OCI-M1 (cell line): ENCODE results near the gene CAMKV.
A peak's percentile ranks its signal among the peaks of the same experiment; 100 is the strongest.

Experiments
- DNase-seq: peaks from one replicate; lab custom pipeline; 2025; lab: John Stamatoyannopoulos, UW

CAMKV gene

GRCh38 chr3:49895791-49896190, 26.1 kb upstream of the CAMKV start:
- DNase-seq, result no peak

DNA sequence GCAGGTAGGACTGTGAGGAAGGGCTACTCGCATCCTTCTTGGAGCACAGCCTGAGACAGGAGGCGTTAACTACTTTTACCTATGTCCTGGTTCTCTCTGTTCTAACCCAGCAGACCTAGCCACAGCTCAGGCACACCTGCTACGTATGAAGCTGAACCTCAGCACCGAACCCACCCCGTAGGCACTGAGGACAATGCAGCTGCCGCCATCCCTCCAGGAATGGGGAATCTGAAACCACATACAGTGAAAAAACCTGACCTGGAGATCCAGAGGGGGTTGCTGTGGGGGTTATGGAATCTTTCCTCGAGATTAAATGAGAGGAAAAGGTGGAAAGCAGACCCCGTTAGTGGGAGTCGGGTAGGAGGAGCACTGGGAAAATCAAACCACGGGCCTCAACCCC, 19.6 kb upstream of the CAMKV start:
- DNase-seq, result no peak

GRCh38 chr3:49886922-49887265, 17.2 kb upstream of the CAMKV start:
- DNase-seq, result no peak

DNA sequence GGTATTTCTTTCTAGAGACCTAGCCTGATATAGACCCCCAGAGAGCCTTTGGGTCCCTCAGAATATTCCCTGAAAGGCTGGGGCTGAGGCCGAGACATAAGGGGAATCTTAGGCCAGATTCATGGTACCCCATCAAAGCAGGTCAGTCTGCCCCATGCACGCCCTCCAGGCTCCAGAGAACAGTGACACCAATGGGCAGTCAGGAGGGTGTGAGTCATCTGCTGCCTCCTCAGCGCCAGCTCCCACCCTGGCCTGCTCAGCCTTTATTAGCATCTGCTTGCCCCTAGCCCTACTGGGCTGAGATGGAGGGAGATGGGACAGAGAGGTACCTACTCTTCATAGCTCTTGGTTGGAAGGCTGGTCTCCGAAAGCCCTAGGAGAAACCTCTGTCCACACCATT, 14.3 kb upstream of the CAMKV start:
- DNase-seq, result no peak

DNA sequence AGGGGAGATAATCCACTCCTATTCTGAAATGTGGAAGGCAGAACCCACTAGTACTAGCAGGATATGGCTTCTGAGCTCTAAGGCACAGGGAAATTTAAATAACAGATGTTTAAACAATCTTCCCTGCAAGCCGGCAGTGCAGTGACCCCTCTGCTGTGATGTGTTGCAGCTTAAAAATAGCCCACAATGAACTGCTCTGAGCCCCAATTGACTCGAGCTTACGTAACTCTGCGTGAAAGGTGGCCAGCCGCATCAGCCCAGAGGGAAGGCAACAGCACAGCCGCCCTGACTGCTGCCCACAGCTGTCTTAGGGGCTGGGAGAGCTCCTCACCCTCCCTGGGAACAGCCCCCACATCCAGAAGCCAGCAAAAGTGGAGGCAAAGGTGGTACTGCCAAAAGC, 12.5 kb upstream of the CAMKV start:
- no peak for DNase-seq

GRCh38 chr3:49880581-49881315, 11.0 kb upstream of the CAMKV start:
- DNase-seq, result peak; percentile 29

GRCh38 chr3:49879721-49880120, 10.0 kb upstream of the CAMKV start:
- no peak for DNase-seq

- DNase-seq, result no peak
Measured at GRCh38 chr3:49878686-49879085, 9.0 kb upstream of the CAMKV start.

GRCh38 chr3:49877716-49878115, 8.0 kb upstream of the CAMKV start:
- DNase-seq, result no peak

GRCh38 chr3:49876567-49876966, 6.9 kb upstream of the CAMKV start:
- DNase-seq, result no peak

- DNase-seq, result peak; percentile 58
Measured at GRCh38 chr3:49873623-49874022, 3.9 kb upstream of the CAMKV start.

- peak; percentile 23 for DNase-seq
Measured at GRCh38 chr3:49872801-49873281, 3.1 kb upstream of the CAMKV start.

- DNase-seq, result no peak
Measured at GRCh38 chr3:49871531-49872153, 1.9 kb upstream of the CAMKV start.

DNA sequence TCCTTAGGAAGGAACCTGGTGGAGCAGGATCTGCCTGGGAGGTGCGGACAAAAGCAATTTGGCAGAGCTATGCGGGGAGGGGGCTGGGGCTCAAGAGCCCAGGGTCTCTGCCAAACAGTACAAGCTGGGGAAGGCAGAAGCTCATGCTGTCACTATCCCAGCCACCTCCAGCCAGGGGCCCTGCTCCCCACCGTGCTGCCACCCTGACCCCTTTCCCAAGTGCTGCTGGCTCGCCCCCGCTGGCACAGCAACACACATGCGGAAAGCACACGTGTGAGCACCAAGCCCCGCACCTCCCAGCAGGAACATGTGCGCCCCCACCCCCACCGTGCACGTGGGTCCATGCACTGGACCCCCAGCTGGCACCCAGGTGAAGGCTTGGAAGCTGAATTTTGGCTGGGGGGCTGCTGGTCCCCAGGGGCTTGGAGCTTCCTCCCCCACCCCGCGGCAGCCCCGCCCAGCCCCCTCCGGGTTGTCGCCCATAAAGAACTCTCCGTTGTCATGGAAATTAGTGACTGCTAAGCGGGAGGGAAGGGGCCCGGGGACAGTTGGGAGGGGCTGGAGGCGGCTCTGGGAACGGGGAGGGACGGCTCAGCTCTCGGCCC, 742 bp downstream of the CAMKV start:
- DNase-seq, result no peak

- peak; percentile 42 for DNase-seq
Measured at GRCh38 chr3:49867871-49868321, 1.8 kb downstream of the CAMKV start.

DNA sequence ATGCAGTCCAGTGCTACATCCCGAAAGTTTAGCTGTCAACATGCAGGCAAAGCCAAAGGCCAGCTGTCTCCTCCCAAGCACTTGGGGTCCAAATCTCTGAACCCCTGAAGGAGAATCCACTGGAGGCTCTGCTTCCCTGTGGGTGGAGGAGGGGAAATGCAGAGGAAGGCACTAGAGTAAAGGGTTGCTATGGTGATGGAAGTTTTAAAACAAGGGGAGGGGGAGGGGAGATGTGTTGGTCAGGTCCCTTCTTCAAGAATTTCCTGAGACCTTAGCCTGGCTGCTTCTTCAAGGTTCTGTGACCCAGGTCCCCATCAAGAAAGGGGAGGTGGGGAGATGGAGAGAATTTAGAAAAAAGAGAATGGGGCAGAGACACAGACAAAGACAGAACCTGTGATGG, 2.3 kb downstream of the CAMKV start:
- DNase-seq, result no peak

GRCh38 chr3:49865198-49865784, 4.4 kb downstream of the CAMKV start:
- DNase-seq, result no peak

- no peak for DNase-seq
Measured at GRCh38 chr3:49864505-49864904, 5.2 kb downstream of the CAMKV start.

- no peak for DNase-seq
Measured at GRCh38 chr3:49859576-49860305, 10.0 kb downstream of the CAMKV start.

- DNase-seq, result peak; percentile 94
Measured at GRCh38 chr3:49856181-49857005, 13.3 kb downstream of the CAMKV start, which contains the start of gene TRAIP. Gene TRAIP (minus strand): TSS chr3:49856564. CDS start chr3:49856453, 111 bp downstream.

- no peak for DNase-seq
Measured at GRCh38 chr3:49855662-49856061, 14.0 kb downstream of the CAMKV start.
